PFSK-1 (cell line): ENCODE measurements around the gene ELANE.

Experiments
- FOXP2 ChIP-seq: optimal IDR thresholded peaks from 2 replicates; pipeline ENCODE3; 2011; ENCODE audit warnings: borderline replicate concordance, control low read depth, inconsistent platforms; ENCODE audit not compliant: insufficient read depth; ENCODE audit errors: extremely low read length, extremely low read depth
- POLR2AphosphoS5 ChIP-seq: IDR thresholded peaks from 2 replicates; pipeline ENCODE4 v1.6.1; 2012; ENCODE audit warnings: low read depth, mild to moderate bottlenecking, control low read depth, low read length, moderate library complexity
- REST ChIP-seq, 2 experiments: IDR thresholded peaks; 2 replicates each; pipeline versions ENCODE4 v1.6.1 to v1.8.0; 2011 to 2012; ENCODE audit warnings: low read depth in 2 of 2, low read length in 2 of 2, control low read depth in 1 of 2, inconsistent platforms in 1 of 2, mild to moderate bottlenecking in 1 of 2, moderate library complexity in 1 of 2; ENCODE audit not compliant: insufficient read depth in 1 of 2
- SIN3A ChIP-seq: IDR thresholded peaks from 2 replicates; pipeline ENCODE4 v1.6.1; 2012; ENCODE audit warnings: mild to moderate bottlenecking, low read length, moderate library complexity, borderline replicate concordance; ENCODE audit not compliant: insufficient read depth
- TAF1 ChIP-seq: IDR thresholded peaks from 2 replicates; pipeline ENCODE4 v1.6.1; 2012; ENCODE audit warnings: low read length, control low read depth, borderline replicate concordance; ENCODE audit not compliant: insufficient read depth

ELANE gene

DNA sequence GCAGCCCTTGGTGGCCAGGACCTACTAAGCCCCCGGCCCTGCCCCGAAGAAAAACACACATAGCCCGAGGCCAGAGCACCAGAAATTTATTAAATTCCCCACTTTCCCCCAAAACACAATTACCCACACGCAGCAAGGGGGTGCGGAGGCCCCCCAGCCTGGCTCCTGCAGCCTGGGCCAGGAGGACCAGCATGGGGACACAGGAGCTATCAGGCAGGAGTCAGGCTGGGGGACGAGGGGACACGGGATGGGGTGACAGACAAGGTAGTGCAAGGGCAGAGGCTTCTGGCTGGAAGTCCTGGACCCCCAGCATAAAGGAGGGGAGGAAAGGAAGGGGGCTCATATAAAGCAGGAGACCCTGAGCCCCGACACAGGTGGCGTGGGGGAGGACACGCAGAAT is 44.3 kb downstream of the ELANE start:
- TF ChIP-seq REST (IDR thresholded peaks at IDR 0.05; ENCODE audit: insufficient read depth in 1 of 2, low read depth in 2 of 2, low read length in 2 of 2), result no peak
- no peak for TF ChIP-seq SIN3A
- no peak for TF ChIP-seq FOXP2
- no peak for TF ChIP-seq POLR2AphosphoS5
- TF ChIP-seq TAF1, result no peak

GRCh38 chr19:896999-897398 is 44.9 kb downstream of the ELANE start:
- TF ChIP-seq SIN3A, result no peak

DNA sequence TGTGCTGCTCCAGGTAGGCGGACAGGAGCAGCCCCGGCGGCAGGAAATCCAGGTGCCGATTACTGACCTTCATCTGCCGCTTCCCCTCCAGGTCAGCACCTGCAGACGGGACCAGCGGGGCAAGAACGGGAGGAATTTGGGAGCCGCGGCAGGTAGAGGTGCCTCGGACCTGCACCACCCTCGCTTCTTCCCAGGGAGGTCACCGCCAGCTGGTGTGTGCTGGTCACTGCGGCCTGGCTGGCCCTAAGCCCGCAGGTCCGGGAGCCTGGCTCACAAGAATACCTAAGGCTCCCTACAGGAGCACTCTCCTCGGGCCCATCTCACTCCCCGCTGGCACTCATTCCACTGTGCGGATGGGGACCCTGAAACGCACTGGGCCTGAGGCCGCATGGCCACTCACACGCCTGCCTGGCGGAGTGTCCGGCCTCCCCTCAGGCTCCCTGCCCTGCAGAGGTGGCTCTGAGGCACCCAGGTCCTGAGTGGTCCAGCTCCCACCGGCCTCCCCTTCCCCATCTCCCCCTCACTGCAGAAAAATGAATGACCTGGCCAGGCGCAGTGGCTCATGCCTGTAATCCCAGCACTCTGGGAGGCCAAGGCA is 45.4 kb downstream of the ELANE start:
- no peak for TF ChIP-seq SIN3A
- TF ChIP-seq POLR2AphosphoS5, result no peak
- no peak for TF ChIP-seq TAF1
- TF ChIP-seq FOXP2, result no peak
- TF ChIP-seq REST (IDR thresholded peaks at IDR 0.05; ENCODE audit: insufficient read depth in 1 of 2, low read depth in 2 of 2, low read length in 2 of 2), result no peak

- TF ChIP-seq POLR2AphosphoS5 (no peak), TAF1 (no peak), REST (IDR thresholded peaks at IDR 0.05; ENCODE audit: insufficient read depth in 1 of 2, low read depth in 2 of 2, low read length in 2 of 2) (no peak), FOXP2 (no peak), SIN3A (no peak)
Measured at GRCh38 chr19:898663-899062, 46.6 kb downstream of the ELANE start.

- TF ChIP-seq FOXP2, result no peak
- TF ChIP-seq REST (IDR thresholded peaks at IDR 0.05; ENCODE audit: insufficient read depth in 1 of 2, low read depth in 2 of 2, low read length in 2 of 2), result no peak
- TF ChIP-seq TAF1, result no peak
- TF ChIP-seq POLR2AphosphoS5, result no peak
- no peak for TF ChIP-seq SIN3A
Measured at GRCh38 chr19:899336-900042, 47.4 kb downstream of the ELANE start.
